HCT116 (cell line): ENCODE data around the gene MAPKAP1.

Experiments
- CTCF ChIP-seq, 3 experiments: fragments of 200-600 bp in 1 of 3; sonication (generic) in 1 of 3; IDR thresholded peaks in 2 of 3; conservative IDR thresholded peaks in 1 of 3; 2 replicates each; pipeline ENCODE4 v1.5.1; 2012 to 2017; ENCODE audit warnings: low read depth in 2 of 3, low read length in 2 of 3, antibody characterized with exemption in 1 of 3, borderline replicate concordance in 1 of 3, control low read depth in 1 of 3, mild to moderate bottlenecking in 1 of 3, mixed read lengths in 1 of 3, mixed run types in 1 of 3, moderate library complexity in 1 of 3; ENCODE audit not compliant: insufficient read depth in 1 of 3
- EGR1 ChIP-seq: IDR thresholded peaks from 2 replicates; pipeline ENCODE4 v1.6.1; 2012; ENCODE audit warnings: low read depth
- EZH2 ChIP-seq: fragments of 200-600 bp; sonication (generic); IDR thresholded peaks from 2 replicates; pipeline ENCODE4 v1.6.1; 2017; ENCODE audit warnings: antibody characterized with exemption, mixed run types
- EZH2phosphoT487 ChIP-seq: fragments of 200-600 bp; IDR thresholded peaks from 2 replicates; pipeline ENCODE4 v1.6.1; 2018; ENCODE audit warnings: antibody characterized with exemption, borderline replicate concordance
- FOSL1 ChIP-seq: IDR thresholded peaks from 2 replicates; pipeline ENCODE4 v1.6.1; 2012; ENCODE audit warnings: low read depth
- MAX ChIP-seq: IDR thresholded peaks from 2 replicates; pipeline ENCODE4 v1.6.1; 2012
- POLR2A ChIP-seq: IDR thresholded peaks from 2 replicates; pipeline ENCODE4 v1.7.0; 2011; ENCODE audit warnings: borderline replicate concordance; ENCODE audit not compliant: insufficient read depth, insufficient read length; ENCODE audit errors: extremely low read depth
- POLR2AphosphoS5 ChIP-seq: IDR thresholded peaks from 2 replicates; pipeline ENCODE4 v1.6.1; 2011; ENCODE audit warnings: mild to moderate bottlenecking, low read depth, low read length, moderate library complexity
- YY1 ChIP-seq: IDR thresholded peaks from 2 replicates; pipeline ENCODE4 v1.6.1; 2011; ENCODE audit warnings: low read length, low read depth, moderate library complexity, mild to moderate bottlenecking; ENCODE audit not compliant: insufficient replicate concordance; ENCODE audit errors: extremely low read depth
- TF ChIP-seq, protein P1 (sequence below): IDR thresholded peaks from 2 replicates; pipeline ENCODE4 v1.6.1; 2012; ENCODE audit warnings: low read depth
- TF ChIP-seq, protein P2 (sequence below): IDR thresholded peaks from 2 replicates; pipeline ENCODE4 v1.6.1; 2012

DNA sequence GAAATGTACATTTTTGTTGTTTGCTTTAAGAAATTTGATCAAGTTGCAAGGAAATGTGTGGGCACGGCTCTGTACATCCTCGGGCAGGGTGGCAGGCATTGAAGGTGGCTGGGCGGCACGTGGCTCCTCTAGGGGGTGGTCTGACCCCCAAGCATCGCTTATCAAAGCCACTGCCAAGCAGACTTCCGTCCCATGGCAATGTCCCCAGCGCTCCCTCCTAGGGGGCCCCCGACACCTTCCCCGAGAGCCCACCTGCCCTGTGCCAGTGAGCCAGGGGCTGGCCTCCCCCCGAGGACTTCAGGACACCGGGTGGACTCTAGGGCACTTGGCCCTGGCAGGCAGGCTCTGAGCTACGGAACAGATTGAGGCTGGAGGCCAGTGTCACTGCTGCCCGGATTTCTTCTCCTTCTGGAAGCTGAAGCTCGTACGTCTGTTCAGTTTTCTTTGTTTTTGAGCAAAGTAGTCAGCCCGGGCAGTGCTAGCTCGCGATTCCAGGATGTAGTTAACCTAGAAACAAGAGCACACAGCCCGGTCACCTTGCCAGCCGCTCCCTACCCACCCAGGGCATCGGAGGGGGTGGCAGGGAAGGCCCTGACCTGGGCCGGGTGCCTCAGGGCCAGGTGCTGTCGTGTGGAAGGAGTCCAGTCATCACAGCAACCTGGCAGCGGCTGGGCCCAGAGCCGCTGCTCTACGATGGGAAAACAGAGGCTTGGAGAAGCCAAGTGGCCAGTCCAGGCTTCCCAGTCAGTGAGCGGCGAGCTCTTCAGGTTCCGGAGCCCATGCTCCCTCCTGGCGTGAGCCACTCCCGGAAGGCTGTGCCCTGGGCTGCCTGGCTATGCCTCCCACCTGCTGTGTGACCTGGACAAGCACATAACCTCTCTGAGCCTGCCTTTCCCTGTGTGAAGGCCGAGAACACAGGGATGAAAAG, 268.2 kb downstream of the MAPKAP1 start:
- no peak for TF ChIP-seq YY1
- no peak for TF ChIP-seq POLR2AphosphoS5
- TF ChIP-seq EZH2phosphoT487, result no peak
- TF ChIP-seq POLR2A, result no peak
- TF ChIP-seq, protein P1, sequence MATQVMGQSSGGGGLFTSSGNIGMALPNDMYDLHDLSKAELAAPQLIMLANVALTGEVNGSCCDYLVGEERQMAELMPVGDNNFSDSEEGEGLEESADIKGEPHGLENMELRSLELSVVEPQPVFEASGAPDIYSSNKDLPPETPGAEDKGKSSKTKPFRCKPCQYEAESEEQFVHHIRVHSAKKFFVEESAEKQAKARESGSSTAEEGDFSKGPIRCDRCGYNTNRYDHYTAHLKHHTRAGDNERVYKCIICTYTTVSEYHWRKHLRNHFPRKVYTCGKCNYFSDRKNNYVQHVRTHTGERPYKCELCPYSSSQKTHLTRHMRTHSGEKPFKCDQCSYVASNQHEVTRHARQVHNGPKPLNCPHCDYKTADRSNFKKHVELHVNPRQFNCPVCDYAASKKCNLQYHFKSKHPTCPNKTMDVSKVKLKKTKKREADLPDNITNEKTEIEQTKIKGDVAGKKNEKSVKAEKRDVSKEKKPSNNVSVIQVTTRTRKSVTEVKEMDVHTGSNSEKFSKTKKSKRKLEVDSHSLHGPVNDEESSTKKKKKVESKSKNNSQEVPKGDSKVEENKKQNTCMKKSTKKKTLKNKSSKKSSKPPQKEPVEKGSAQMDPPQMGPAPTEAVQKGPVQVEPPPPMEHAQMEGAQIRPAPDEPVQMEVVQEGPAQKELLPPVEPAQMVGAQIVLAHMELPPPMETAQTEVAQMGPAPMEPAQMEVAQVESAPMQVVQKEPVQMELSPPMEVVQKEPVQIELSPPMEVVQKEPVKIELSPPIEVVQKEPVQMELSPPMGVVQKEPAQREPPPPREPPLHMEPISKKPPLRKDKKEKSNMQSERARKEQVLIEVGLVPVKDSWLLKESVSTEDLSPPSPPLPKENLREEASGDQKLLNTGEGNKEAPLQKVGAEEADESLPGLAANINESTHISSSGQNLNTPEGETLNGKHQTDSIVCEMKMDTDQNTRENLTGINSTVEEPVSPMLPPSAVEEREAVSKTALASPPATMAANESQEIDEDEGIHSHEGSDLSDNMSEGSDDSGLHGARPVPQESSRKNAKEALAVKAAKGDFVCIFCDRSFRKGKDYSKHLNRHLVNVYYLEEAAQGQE, result no peak
- TF ChIP-seq EZH2, result no peak
- TF ChIP-seq CTCF (IDR thresholded peaks at IDR 0.05 in 2 of 3, conservative IDR thresholded peaks at IDR 0.05 in 1 of 3; ENCODE audit: borderline replicate concordance in 1 of 3, insufficient read depth in 1 of 3, low read depth in 2 of 3, low read length in 2 of 3), result no peak
- TF ChIP-seq, protein P2, sequence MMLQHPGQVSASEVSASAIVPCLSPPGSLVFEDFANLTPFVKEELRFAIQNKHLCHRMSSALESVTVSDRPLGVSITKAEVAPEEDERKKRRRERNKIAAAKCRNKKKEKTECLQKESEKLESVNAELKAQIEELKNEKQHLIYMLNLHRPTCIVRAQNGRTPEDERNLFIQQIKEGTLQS, result no peak
- TF ChIP-seq FOSL1, result no peak
- no peak for TF ChIP-seq MAX
- no peak for TF ChIP-seq EGR1
